GM18868 (cell line): Measurements from ENCODE around the gene CFAP299.

Source experiments
- ATAC-seq: cut with Tn5 transposase; IDR thresholded peaks from one replicate; pipeline ENCODE4 v1.9.1; 2021; ENCODE audit warnings: mild to moderate bottlenecking, moderate library complexity; ENCODE audit not compliant: unreplicated experiment

The CFAP299 gene

DNA sequence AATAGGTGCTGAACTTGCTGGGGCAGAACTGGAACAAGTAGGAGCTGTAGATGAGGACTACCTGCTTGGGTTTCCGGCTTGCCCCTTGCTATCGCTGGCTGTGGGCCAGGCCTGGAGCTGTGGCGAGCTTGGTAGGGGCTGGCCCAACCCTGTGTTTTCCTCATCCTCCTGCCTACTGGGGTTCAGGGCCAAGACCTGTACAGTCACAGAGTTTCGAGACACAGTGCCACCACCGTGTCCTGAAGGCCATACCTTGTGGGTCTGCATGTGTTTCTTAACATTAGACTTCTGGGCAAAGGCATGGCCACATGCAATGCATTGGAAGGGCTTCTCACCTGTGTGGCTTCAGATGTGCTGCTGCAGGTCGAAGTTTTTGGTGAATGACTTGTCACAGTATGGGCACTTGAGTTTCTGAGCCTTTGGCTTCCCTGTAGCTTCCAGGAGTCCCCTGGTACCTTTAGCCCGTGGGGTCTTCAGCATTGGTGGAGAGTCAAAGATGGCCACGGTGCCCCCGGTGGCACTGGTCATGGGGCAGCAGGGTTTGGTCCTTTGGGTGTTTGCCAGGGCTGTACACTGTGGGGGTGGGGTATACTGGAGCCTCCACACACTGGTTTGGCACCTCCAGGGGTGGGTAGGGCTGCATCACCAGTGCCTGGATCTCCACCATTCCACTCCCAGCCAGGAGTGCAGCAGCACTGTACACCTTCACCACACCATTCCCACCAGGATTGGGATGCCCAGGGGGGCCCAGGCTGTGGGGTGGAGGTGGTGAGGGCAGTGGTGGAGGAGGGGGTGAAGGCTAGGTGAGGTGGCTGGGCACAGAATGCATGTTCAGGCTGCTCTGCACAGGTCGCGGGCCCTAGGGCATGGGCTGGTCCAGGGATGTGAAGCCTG lies 52.1 kb downstream of the CFAP299 start:
- ATAC-seq, result no peak

DNA sequence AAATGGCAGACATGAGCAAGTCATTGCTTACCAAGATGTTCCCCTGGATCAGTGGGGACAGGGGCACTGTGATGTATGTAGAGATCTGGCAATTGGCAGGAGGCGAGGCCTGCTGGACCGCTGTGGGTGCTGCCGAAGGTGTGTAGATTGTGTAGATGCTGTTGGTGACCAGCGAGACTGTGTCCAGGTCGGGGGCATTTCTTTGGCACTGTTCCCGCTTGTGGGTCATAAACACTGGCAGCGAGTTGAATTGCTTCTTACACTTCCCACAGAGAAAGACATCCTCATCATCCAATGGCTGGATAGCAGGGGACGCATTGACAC lies 52.7 kb downstream of the CFAP299 start:
- no peak for ATAC-seq

DNA sequence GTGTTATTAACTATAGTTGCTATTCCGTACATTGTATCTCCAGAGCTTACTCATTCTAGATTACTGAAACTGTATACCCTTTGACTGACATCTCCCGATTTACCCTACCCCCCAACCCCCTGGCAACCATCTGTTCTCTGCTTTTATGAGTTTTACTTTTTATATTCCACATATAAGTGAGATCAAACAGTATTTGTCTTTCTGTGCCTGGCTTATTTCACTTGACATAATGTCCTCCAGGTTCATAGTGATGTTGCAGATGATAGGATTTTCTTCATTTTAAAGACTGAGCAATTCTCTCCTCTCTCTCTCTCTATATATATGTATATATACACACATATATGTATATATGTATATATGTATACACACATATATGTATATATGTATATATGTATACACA lies 54.6 kb downstream of the CFAP299 start:
- no peak for ATAC-seq

DNA sequence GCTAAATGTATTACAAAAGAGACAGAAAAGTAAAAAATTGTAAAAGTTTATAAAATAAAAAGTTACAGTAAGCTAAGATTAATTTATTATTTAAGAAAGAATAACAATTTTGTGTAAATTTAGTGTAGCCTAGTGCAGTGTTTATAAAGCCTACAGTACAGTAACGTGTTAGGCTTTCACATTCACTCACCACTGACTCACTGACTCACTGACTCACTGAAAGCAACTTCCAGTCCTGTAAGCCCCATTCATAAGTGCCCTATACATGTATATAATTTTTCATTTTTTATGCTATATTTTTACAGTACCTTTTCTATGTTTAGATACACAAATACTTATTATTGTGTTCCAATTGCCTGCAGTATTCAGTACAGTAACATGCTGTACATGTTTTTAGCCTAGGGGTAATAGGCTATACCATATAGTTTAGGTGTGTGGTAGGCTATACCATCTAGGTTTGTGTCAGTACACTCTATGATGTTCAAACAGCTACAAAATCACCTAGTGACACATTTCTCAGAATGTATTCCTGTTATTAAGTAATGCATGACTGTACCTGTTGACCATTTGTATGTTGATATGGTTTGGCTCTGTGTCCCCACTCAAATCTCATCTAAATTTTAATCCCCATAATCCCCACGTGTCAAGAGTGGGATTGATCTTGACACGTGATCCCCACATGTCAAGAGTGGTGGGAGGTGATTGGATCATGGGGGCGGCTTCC lies 57.9 kb downstream of the CFAP299 start:
- peak; percentile 91 for ATAC-seq

DNA sequence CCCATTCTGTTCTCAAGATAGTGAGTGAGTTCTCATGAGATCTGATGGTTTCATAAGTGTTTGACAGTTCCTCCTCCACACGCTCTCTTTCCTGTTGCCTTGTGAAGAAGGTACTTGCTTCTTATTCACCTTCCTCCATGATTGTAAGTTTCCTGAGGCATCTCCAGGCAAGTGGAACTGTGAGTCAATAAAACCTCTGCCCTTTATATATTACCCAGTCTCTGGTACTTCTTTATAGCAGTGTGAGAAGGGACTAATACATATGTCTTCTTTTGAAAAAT lies 58.4 kb downstream of the CFAP299 start:
- peak; percentile 49 for ATAC-seq

DNA sequence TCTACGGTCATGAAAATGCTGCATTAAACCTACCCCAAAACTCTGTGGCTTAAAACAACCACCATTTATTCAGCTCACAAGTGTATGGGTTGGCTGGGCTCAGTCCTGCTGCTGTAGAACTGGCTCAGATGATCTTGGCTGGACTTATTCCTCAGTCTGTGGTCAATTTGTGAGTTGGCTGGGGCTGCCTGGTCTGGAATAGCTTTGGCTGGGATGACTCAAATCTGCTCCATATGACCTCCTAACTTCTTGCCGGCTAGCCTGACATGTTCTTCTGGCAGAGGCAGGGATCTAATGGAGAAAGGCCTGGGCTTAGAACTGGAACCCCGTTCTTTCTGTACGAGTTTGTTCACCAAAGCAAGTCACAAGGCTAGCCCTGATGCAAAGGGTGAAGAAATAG lies 71.7 kb downstream of the CFAP299 start:
- ATAC-seq, result no peak

DNA sequence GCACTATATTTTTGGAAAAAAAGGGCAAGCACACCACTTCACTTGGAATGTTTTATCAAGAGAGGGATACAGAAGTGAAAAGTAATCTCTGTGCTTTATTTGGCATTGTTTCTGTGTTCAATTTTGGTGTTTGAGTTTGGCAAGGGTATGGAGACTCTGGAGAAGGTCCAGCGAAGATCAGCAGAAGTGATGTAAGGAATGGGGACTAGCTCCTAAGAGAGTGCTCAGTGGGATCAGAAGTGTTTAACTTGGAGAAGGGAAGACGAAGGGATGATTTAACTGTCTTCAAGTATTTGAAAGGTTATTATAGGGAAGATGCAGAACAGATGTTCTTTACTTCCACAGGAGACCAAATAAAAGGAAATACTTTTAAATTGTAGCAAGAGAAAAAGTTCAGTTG lies 74.3 kb downstream of the CFAP299 start:
- ATAC-seq, result no peak

DNA sequence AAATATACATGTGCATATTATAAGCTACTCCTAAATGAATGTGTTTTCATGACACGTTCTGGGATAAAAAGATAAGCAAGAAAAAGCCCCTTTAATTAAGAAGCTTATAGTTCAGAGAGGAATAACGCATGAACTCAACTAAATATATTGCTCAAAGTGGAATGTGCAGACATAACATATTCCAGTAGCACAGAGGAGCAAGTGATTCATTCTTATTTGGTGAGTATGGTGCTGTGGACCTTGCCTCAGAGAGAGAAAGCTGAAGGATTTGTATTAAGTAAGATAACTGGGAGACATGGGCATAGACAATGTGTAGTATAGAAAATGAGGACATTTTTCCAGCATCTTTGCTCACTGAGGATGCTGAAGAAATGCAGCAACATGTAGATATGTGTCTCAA lies 76.8 kb downstream of the CFAP299 start:
- no peak for ATAC-seq

DNA sequence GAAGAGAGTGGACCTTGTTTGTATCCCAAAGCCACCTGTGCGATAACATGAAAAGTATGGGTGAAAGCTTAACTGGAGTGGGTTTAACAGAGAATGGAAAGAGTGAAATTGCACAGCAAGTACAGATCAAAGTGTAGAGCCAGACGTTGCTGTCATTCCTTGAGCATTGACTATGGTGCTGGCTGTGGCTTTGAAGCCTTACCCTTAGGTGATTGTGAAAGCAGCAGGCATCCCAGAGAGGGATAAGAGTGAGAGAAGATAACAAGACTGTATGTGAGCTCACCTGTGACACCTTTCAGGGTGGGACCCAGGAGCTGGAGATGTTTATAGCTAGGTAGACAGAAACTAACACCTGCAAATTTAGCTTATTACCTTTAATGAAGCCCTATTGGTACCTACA lies 77.6 kb downstream of the CFAP299 start:
- no peak for ATAC-seq

DNA sequence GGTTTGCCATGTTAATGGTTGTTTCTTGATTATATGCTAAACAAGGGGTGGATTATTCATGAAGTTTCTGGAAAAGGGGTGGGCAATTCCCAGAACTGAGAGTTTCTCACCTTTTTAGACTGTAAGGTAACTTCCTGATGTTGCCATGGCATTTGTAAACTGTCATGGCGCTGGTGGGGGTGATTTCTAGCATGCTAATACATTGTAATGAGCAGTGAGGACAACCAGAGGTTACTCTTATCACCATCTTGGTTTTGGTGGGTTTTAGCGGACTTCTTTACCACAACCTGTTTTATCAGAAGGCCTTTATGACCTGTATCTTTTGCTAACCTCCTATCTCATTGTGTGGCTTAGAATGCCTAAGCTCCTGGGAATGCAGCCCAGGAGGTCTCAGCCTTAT lies 81.5 kb downstream of the CFAP299 start:
- no peak for ATAC-seq

DNA sequence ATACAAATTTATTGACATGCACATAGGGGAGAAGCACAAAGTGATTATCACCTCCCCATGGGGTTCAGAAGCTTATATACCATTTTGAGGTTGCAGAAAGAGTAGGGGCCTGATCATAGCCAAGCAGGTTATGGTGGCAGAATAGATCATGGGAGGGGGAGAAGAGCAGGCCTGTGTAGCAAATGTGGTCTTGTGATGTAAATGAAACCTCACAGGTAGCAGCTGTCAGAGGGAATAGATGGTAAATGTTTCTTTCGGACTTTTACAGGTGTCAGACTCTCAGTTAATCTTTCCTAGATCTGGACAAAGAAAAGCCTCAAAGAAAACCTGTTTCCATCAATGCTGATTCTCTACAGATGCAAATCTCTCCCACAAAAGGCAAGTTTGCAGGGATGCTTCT lies 84.4 kb downstream of the CFAP299 start:
- no peak for ATAC-seq

DNA sequence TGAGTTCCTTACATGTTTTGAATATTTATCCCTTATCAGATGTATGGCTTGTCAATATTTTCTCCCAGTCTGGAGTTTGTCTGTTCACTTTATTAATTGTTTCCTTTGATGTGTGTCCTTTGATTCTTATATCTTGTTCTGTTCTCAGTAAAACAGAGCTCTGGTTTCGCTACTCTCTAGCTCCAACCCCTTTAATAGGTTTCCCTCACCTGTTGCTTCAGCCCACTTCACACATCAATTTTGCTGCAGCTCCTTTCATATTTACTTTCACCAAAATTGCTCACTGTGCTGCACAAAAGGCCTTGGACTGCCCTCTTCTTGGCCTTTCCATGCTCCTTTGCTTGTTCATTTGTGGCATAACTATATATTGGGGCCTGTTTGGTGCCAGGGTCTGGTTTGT lies 85.1 kb downstream of the CFAP299 start:
- ATAC-seq, result no peak

DNA sequence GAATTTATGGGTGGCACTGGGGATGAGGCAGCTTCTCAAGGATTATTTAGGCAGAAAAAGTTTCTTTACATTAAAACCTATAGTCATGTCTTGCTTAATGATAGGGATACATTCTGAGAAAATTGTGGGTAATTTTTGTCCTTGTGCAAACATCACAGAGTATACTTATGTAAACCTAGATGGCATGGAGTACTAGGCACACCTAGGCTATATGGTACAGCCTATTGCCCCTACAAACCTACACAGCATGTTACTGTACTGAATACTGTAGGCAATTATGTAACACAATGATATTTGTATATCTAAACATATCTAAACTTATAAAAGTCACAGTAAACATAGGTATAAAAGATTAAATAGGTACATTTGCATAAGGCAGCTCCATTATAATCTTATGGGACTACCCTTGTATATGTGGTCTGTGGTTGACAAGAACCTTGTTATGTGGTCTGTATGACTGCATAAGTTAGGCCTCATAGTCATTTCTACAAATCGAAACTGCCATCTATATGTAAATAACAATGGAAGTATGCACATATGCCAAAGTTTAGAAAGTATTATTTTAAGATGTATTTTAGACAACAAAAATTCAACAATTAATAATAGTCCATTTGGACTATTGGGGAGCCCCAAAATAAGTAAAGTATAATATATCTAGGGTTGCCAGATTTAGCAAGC lies 87.3 kb downstream of the CFAP299 start:
- peak; percentile 86 for ATAC-seq

DNA sequence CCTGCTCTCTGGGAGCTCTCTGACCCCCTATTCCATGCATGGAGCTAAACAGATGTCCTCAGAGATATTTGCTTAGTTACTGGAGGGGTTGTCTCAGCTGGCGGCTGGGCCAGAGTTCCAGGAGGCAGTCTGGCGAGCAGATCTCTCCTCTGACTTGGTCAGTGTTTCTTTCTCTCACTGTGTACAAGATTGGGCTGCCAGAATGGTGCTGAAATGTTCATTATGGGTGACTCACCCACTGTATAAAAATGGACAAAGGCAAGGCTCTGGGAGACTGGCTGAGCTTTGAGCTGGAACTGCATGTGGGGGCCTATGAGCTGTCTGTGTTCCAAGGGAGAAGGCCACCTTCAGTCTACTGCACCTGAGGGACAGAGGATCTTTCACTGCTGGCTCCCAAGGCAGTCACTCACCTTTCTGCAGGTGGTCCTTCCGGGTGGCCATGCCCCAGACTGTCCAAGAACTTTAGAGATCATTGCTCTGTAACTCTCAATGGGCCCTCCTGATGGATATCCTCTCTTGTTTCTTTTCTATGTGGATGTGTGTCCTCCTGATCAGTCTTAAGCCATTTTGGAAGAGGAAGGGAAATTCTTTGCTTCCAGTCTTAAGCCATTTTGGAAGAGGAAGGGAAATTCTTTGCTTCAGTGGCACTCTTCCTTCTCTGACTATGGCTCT lies 88.2 kb downstream of the CFAP299 start:
- ATAC-seq, result no peak

DNA sequence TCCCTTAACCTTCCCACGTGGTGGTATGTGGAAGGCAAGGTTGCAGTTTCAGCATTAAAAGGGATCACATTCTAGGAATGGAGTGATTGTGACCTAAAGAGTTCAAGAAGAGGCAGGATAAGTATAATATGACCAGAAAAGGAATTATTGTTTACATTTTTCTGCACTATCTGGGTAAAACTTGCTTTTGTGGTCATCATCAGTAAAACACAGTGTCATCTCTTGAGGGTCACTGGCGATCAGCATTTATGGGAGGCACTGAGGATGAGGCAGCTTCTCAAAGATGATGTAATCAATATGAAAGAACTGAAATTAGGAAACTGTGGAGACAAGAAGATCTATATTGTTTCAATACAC lies 88.7 kb downstream of the CFAP299 start:
- ATAC-seq, result no peak

DNA sequence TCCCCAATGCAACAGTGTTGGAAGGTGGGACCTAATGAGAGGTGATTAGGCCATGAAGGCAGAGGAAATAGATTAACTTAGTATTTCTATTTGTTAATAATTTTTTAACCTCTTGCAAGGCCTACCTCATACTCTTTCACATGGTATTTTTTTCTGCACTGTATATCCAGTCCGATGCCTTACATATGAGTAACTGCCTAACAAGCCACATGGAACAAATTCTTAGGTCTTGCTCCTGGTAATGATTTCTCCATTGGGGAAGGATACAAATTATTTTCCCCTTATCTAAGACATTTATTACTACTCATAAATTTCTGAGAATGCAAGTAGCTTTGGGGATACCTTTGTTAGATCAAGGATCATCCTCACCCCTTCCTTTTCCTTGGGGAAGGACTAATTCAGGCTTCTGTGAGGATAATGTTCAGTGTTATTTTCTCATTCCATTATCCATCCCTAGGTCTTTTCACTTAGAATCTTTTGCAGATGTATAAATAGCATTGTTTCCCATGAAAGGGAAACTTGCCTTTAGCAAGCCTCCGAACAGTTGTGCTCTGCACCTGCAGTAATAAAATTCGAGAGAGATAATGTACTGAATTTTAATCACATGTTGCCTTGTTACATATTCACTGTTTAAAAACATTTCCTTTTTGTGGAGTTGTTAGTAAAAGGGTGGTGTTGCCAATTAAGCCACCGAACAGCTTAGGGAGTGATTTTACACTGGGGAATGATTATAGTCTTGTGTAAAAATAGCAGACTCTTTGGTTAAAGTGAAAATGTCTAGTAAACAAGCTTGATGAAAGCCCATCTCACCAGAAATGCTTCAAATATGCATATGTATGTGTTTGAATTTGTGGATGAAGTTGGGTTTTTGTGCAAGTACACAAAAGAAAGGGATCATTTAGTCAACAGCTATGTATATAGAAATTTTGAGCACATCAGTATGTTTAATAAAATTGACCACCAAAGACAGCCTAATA lies 89.9 kb downstream of the CFAP299 start:
- ATAC-seq, result no peak

DNA sequence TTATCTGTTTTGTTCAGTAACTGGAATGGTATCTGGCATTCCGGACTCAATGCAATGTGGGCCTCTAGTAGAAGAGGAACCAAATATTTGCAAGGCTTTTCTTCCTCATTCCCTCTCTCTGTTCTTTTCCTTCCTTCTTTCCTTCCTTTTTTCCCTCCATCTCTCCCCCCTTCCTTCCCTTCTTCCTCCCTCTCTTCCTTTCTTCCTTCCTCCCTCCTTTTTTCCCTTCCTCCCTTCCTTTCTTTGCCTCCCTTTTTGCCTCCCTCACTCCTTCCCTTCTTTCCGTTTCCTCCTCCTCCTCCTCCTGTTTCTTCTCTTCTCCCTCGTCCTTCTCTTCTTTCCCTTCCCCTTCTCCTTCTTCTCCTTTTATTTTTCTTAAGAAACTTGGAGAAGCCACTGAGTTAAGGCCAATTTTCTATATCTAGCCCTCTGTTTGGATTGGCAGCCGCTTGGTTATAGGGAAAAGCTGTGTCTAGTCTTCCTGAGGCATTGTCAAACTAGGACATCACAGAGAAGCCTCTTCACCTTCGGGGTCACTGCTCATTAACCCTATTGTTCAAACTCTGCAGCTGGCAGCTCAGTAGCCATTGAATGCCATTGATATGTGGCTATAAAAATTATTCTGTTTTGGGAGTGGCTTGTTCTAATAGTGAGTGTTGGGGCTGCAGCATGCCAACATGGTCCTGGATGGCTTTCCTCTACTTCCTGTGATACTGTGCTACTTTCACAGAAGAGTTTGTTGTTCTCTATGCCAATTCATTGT lies 95.9 kb downstream of the CFAP299 start:
- ATAC-seq, result no peak

DNA sequence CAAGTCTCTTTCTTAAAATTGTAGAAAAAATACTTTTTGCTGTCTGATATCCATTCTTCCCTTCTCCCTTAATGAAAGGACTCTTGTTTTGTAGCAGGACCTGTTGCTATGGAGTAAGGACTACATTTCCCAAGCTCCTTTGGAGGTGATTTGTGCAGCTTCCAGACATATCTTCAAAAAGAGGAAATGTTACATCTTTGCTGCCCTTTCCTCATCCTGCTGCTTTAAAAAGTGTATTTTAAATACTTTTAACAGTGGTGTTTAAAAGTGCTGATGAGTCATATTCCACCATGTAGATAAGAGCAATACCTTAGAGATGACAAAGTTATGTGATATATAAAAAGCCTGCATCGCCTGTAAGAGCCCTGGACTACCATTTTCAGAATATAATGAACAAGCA lies 98.7 kb downstream of the CFAP299 start:
- ATAC-seq, result no peak

DNA sequence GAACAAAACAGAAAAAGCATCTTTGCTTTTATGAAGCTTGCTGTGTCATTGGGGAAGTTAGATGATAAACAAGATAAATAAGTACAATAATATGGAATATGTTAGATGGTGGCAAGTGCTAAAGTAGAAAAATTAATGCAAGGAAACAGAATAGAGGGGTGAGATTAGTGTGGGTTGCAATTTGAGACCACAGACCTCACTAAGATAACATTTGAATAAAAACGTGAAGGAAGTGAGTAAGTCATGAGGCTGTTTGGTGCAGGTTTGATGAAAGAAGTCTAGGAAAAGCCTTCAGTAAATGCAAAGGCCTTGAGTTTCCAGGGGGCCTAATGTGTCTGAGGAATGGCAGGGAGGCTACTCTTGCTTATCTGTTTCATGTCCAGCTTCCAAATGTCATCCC lies 102.5 kb downstream of the CFAP299 start:
- no peak for ATAC-seq
